K562 (cell line): ENCODE results near the gene ZDHHC12. TPM values are rescaled to one million over a fixed set of nuclear protein-coding genes. Genes with fewer than 3 reads are reported as not detected.

Experiments used
- KDM1A ChIP-seq, 2 experiments: fragments of 450-650 bp; IDR thresholded peaks; 2 replicates each; pipeline ENCODE4 v1.6.1; 2016; ENCODE audit warnings: mild to moderate bottlenecking in 2 of 2
- REST ChIP-seq, 2 experiments: fragments of 450-650 bp; formaldehyde crosslinking in 1 of 2; IDR thresholded peaks; 2 replicates each; pipeline versions ENCODE4 v1.4.0 to v1.6.1; 2014 to 2020; ENCODE audit warnings: mild to moderate bottlenecking in 2 of 2, borderline replicate concordance in 1 of 2, low read depth in 1 of 2
- polyA plus RNA-seq, 8 experiments: library from polyadenylated mRNA; depleted of rRNA in 4 of 8; stranded (reverse) in 5 of 8; unstranded in 3 of 8; fragments of >200 nt; fragmentation: Nextera tagmentation in 2 of 8; fragmentation: Illumina TruSeq in 1 of 8; extraction: Ambion mirVana in 2 of 8; extraction: Trizol in 1 of 8; gene quantifications; 2 replicates each; pipeline versions ENCODE4 v1.2.1 to v1.2.3, GENCODE V29; 2011 to 2014; ENCODE audit warnings: inconsistent platforms in 1 of 8, missing spikeins in 1 of 8
- total RNA-seq, 7 experiments: library from RNA; depleted of rRNA in 6 of 7; stranded (reverse); fragments of >200 nt in 6 of 7; fragmentation: Illumina TruSeq in 2 of 7; extraction: Trizol in 2 of 7; gene quantifications; 2 replicates each; pipeline versions ENCODE4 v1.2.1 to v1.2.3, GENCODE V29; 2011 to 2021; ENCODE audit warnings: low replicate concordance in 1 of 7

Gene ZDHHC12
- total and polyA plus RNA-seq, 9 of the 15 experiments (the other 6 are each of a cell fraction or from before 2014, with no cell fraction given): 0.21 to 38.0 (median 13.8) TPM

- peak; percentile 16; the same call in 1 of the 2 replicates for TF ChIP-seq REST (IDR thresholded peaks at IDR 0.05; ENCODE audit: borderline replicate concordance)
- TF ChIP-seq REST (CRISPR knock-in tag; IDR thresholded peaks at IDR 0.05; ENCODE audit: low read depth): no peak
- TF ChIP-seq KDM1A (IDR thresholded peaks at IDR 0.05): no peak
Measured at GRCh38 chr9:128764361-128764760, 40.4 kb upstream of the ZDHHC12 start (continued).
